Neural progenitor cell (in vitro differentiated cells): ENCODE measurements around the gene COG7. TPM values are rescaled to one million over a fixed set of nuclear protein-coding genes. Genes with fewer than 3 reads are reported as not detected.

ENCODE experiments used
- DNase-seq: peaks from one replicate; pipeline ENCODE4 v3.0.0-alpha.2; 2016; ENCODE audit warnings: low spot score
- H2AFZ ChIP-seq: fragments of 200-600 bp; sonication (generic); replicated peaks from 2 replicates; pipeline ENCODE4 v1.6.1; 2016; ENCODE audit warnings: antibody characterized with exemption
- H3F3A ChIP-seq: fragments of 200-600 bp; sonication (generic); 2 replicates; pipeline ENCODE4 v1.6.1; 2016; ENCODE audit warnings: antibody characterized with exemption, low read depth
- H3K27ac ChIP-seq: fragments of 200-600 bp; sonication (generic); 2 replicates; pipeline ENCODE4 v1.5.1; 2016; ENCODE audit warnings: mild to moderate bottlenecking
- H3K27me3 ChIP-seq: fragments of 200-600 bp; sonication (generic); 2 replicates; pipeline ENCODE4 v1.6.1; 2016; ENCODE audit warnings: mild to moderate bottlenecking, moderate library complexity
- H3K36me3 ChIP-seq: fragments of 200-600 bp; sonication (generic); 2 replicates; pipeline ENCODE4 v1.5.1; 2016
- H3K4me1 ChIP-seq: fragments of 200-600 bp; sonication (generic); 2 replicates; pipeline ENCODE4 v1.6.1; 2016; ENCODE audit warnings: mixed run types
- H3K4me2 ChIP-seq: fragments of 200-600 bp; sonication (generic); 2 replicates; pipeline ENCODE4 v1.6.1; 2016
- H3K4me3 ChIP-seq: fragments of 200-600 bp; sonication (generic); 2 replicates; pipeline ENCODE4 v1.5.1; 2016
- H3K79me2 ChIP-seq: fragments of 200-600 bp; sonication (generic); 2 replicates; pipeline ENCODE4 v1.6.1; 2016; ENCODE audit warnings: low read depth
- H3K9ac ChIP-seq: fragments of 200-600 bp; sonication (generic); 2 replicates; pipeline ENCODE4 v1.6.1; 2016
- H3K9me3 ChIP-seq: fragments of 200-600 bp; sonication (generic); 2 replicates; pipeline ENCODE4 v1.5.1; 2016; ENCODE audit warnings: low read depth
- H4K20me1 ChIP-seq: fragments of 200-600 bp; sonication (generic); 2 replicates; pipeline ENCODE4 v1.6.1; 2016; ENCODE audit warnings: low read depth
- H3K27ac Mint-ChIP-seq: 3 replicates; pipeline ENCODE4 v1.8.0; 2021; ENCODE audit warnings: mixed read lengths
- H3K27me3 Mint-ChIP-seq: 2 replicates; pipeline ENCODE4 v1.8.0; 2022; ENCODE audit warnings: low read depth, mild to moderate bottlenecking, inconsistent platforms, moderate library complexity, mixed read lengths; ENCODE audit not compliant: insufficient read depth
- H3K36me3 Mint-ChIP-seq: 3 replicates; pipeline ENCODE4 v1.8.0; 2021; ENCODE audit warnings: mixed read lengths
- H3K4me1 Mint-ChIP-seq: 3 replicates; pipeline ENCODE4 v1.8.0; 2021; ENCODE audit warnings: mixed read lengths
- H3K4me3 Mint-ChIP-seq: 3 replicates; pipeline ENCODE4 v1.8.0; 2021; ENCODE audit warnings: mild to moderate bottlenecking, moderate library complexity, mixed read lengths
- H3K9me3 Mint-ChIP-seq: 3 replicates; pipeline ENCODE4 v1.8.0; 2020; ENCODE audit warnings: mixed read lengths
- CTCF ChIP-seq: fragments of 200-600 bp; sonication (generic); IDR thresholded peaks from 2 replicates; pipeline ENCODE4 v1.5.1; 2017; ENCODE audit warnings: antibody characterized with exemption, mild to moderate bottlenecking
- EZH2 ChIP-seq: fragments of 200-600 bp; sonication (generic); IDR thresholded peaks from 2 replicates; pipeline ENCODE4 v1.6.1; 2017; ENCODE audit warnings: antibody characterized with exemption, mild to moderate bottlenecking, moderate library complexity
- EZH2phosphoT487 ChIP-seq: fragments of 200-600 bp; sonication (generic); IDR thresholded peaks from 2 replicates; pipeline ENCODE4 v1.6.1; 2017; ENCODE audit warnings: antibody characterized with exemption
- total RNA-seq: library from RNA; depleted of rRNA; stranded (reverse); fragments of >200 nt; gene quantifications from 2 replicates; pipeline ENCODE4 v1.2.3, GENCODE V29; 2015; ENCODE audit warnings: low replicate concordance

Gene COG7
- total RNA-seq, 1 donor from 2014 or later = 21.6 TPM

GRCh38 chr16:23434380-23434779 is 18.6 kb downstream of the COG7 start:
- H3K27ac ChIP-seq = no peak overlapping the region
- no peak overlapping the region for H3K4me2 ChIP-seq
- H3K27ac Mint-ChIP-seq = no peak overlapping the region
- H2AFZ ChIP-seq = no peak overlapping the region
- H3K9me3 ChIP-seq = no peaks in the 10 kb centered on the region
- no peak overlapping the region for H3K4me3 Mint-ChIP-seq
- H3K36me3 ChIP-seq = no peaks in the 10 kb centered on the region
- H3K79me2 ChIP-seq = no peaks in the 10 kb centered on the region
- H3K9me3 Mint-ChIP-seq = no peaks in the 10 kb centered on the region
- peak; percentile 91 for TF ChIP-seq CTCF
- no peak for TF ChIP-seq EZH2phosphoT487
- H3K4me3 ChIP-seq = no peak overlapping the region
- H3K27me3 ChIP-seq = no peaks in the 10 kb centered on the region
- DNase-seq = peak; percentile 65
- H3F3A ChIP-seq = peaks cover 5% of the 10 kb centered on the region
- H3K36me3 Mint-ChIP-seq = peaks cover 16% of the 10 kb centered on the region
- peaks cover 5% of the 10 kb centered on the region for H4K20me1 ChIP-seq
- no peak overlapping the region for H3K9ac ChIP-seq
- H3K27me3 Mint-ChIP-seq = peaks cover 3% of the 10 kb centered on the region
- no peaks in the 10 kb centered on the region for H3K4me1 Mint-ChIP-seq
- no peaks in the 10 kb centered on the region for H3K4me1 ChIP-seq

- DNase-seq = no peak
- H3K36me3 Mint-ChIP-seq = peaks cover 12% of the 10 kb centered on the region
- no peak overlapping the region for H3K27ac Mint-ChIP-seq
- no peaks in the 10 kb centered on the region for H3K4me1 Mint-ChIP-seq
- H3F3A ChIP-seq = peaks cover 5% of the 10 kb centered on the region
- no peak overlapping the region for H3K4me3 ChIP-seq
- H3K79me2 ChIP-seq = no peaks in the 10 kb centered on the region
- no peak overlapping the region for H3K27ac ChIP-seq
- H3K4me1 ChIP-seq = no peaks in the 10 kb centered on the region
- no peaks in the 10 kb centered on the region for H3K27me3 ChIP-seq
- H3K36me3 ChIP-seq = no peaks in the 10 kb centered on the region
- no peaks in the 10 kb centered on the region for H3K9me3 Mint-ChIP-seq
- TF ChIP-seq EZH2 = no peak
- no peak for TF ChIP-seq EZH2phosphoT487
- TF ChIP-seq CTCF = no peak
- H3K9ac ChIP-seq = no peak overlapping the region
- H3K9me3 ChIP-seq = no peaks in the 10 kb centered on the region
- H2AFZ ChIP-seq = no peak overlapping the region
- peaks cover 5% of the 10 kb centered on the region for H4K20me1 ChIP-seq
- peaks cover 3% of the 10 kb centered on the region for H3K27me3 Mint-ChIP-seq
- H3K4me2 ChIP-seq = no peak overlapping the region
- no peak overlapping the region for H3K4me3 Mint-ChIP-seq
These were observed 19.6 kb downstream of the COG7 start for GRCh38 chr16:23433261-23433920.

GRCh38 chr16:23432176-23433128 is 20.5 kb downstream of the COG7 start:
- Histone ChIP-seq H3K27me3 (no peaks in the 10 kb centered on the region), H3K4me1 (no peaks in the 10 kb centered on the region), H3K9me3 (no peaks in the 10 kb centered on the region), H3K27ac (no peak overlapping the region), H3K79me2 (no peaks in the 10 kb centered on the region), H4K20me1 (peaks cover 5% of the 10 kb centered on the region), H3K36me3 (no peaks in the 10 kb centered on the region), H2AFZ (no peak overlapping the region), H3K9ac (no peak overlapping the region), H3F3A (peaks cover 5% of the 10 kb centered on the region), H3K4me2 (no peak overlapping the region), H3K4me3 (no peak overlapping the region)
- peaks cover 15% of the 10 kb centered on the region for H3K36me3 Mint-ChIP-seq
- H3K4me1 Mint-ChIP-seq = no peaks in the 10 kb centered on the region
- no peak overlapping the region for H3K27ac Mint-ChIP-seq
- H3K27me3 Mint-ChIP-seq = peaks cover 6% of the 10 kb centered on the region
- no peak overlapping the region for H3K4me3 Mint-ChIP-seq
- DNase-seq = no peak
- no peaks in the 10 kb centered on the region for H3K9me3 Mint-ChIP-seq
- TF ChIP-seq EZH2 = no peak
- TF ChIP-seq CTCF = no peak
- TF ChIP-seq EZH2phosphoT487 = no peak
